Erythroblast (primary cell): ENCODE measurements around the gene PLIN1.

Source experiments
- DNase-seq, 2 experiments: peaks; one replicate each; lab custom pipeline; 2025; lab: John Stamatoyannopoulos, UW
- GATA1 ChIP-seq: IDR thresholded peaks from 2 replicates; pipeline ENCODE4 v1.6.1; 2011; ENCODE audit warnings: low read depth, mild to moderate bottlenecking, control low read depth, low read length, moderate library complexity
- POLR2A ChIP-seq: IDR thresholded peaks from 2 replicates; pipeline ENCODE4 v1.6.1; 2011; ENCODE audit warnings: mild to moderate bottlenecking, low read length

Gene PLIN1

DNA sequence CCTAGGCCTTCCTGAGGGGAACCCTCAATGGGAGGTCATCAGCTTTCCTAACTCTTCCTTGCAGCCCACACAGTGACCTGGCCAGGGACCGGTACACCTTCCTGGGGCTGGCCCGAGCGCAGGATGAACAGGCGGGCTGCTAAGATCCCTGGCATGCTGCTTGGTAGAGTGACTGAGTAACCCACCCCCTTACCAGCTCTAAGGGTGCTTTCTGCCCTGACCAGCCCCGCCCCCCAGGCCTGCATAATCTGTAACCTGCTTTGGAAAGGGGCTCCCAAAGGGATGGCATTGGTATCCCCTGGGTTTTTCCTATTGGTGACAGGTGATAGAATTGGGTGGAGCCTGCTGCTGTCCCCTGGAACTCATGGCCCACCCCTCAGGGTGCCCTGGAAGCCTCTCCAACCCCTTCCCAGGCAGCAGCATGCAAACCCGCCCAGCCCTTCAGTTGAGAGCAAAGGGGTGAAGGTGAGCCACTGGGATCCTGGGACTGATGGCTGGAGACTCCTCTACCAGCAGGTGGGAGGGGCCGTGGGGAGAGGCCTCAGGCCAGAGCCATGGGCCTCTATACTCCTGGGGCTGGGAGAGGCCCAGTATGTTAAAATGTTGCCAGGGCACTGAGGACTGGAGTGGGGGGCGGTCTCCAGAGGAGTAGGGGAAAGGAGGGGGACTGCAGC is 12.8 kb downstream of the PLIN1 start:
- TF ChIP-seq GATA1 = no peak
- no peak for TF ChIP-seq POLR2A
- no peak for DNase-seq

GRCh38 chr15:89665449-89666181 is 13.6 kb downstream of the PLIN1 start:
- TF ChIP-seq GATA1 (no peak), POLR2A (no peak)
- peak; percentile 22 to 32 for DNase-seq

DNA sequence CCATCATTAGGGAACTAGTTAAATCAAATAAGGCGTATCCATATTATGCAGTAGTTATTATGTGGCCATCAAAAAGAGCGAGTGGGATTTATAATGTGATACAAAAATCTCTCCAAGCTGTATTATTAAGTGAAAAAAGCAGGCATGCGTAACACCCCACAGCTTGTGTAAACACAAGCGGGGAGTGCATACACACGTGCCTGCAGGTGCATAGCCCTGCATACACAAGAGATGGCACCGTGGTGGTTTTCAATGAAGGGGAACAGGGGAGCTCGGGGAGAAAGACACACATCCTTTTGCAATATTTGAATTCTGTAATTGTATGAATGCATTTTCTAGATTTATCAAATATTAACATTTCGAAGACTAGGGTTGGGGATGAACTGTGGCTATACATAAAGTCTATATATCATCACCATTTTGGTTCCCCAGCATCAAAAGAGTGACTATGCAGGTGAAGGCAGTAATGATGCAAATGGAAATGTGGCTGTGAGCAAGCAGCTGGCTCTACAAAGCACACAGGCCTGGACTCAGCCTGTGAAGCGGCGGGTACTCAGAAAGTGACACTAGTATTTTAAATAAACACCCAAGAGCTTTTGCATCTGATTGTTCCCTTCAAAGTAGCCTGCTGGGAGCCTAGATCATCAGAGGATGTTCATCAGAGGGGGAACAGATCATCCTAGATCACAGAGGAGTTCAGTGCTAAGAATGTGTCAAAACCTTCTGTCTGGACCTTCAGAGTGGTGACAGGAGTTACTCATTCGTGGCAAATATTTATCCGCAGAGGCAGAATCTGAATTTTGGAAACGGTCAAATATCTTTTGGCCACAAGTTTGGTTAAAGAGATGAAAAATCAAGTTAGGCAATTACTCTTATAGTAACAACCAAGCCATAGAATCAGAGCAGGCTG is 14.5 kb downstream of the PLIN1 start:
- no peak for TF ChIP-seq GATA1
- no peak for TF ChIP-seq POLR2A
- DNase-seq = no peak

DNA sequence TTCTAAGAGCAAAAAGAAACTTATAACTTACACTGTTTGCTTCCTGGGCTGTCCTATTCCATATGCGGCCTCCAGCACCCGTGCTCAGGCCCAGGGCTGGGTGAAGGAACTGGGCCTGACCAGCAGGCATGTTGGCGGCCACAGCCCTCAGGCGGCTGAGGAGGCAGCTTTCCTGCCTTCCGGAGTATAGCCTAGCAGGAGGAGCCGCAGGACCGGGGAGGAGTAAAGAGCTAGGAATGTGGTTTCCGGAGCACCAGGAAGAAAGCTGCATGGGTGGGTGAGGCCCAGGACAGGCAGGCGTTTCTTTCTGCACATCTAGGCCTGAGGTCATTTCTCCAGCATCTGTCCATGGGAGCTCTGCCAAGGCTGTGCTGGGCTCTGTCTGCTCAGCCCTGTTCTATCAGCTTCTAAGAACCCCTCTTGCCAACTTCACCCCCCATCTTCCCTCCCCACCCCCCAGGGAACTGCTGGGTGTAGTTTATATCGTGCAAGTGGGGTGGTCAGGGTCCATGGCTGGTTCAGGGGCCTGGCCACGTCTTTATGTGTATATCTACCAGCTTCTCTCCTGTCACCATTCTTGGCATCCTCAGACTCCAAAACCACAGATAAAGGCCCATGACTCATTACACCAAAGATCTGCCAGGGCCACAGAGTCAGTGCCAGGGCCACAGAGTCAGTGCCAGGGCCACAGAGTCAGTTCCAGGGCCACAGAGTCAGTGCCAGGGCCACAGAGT is 16.1 kb downstream of the PLIN1 start:
- no peak for DNase-seq
- TF ChIP-seq POLR2A = no peak
- TF ChIP-seq GATA1 = no peak

GRCh38 chr15:89660556-89660955 is 18.6 kb downstream of the PLIN1 start:
- no peak for TF ChIP-seq GATA1
- no peak for TF ChIP-seq POLR2A
- no peak for DNase-seq

GRCh38 chr15:89659295-89659694 is 19.9 kb downstream of the PLIN1 start:
- DNase-seq = no peak
- TF ChIP-seq GATA1 (no peak), POLR2A (no peak)

DNA sequence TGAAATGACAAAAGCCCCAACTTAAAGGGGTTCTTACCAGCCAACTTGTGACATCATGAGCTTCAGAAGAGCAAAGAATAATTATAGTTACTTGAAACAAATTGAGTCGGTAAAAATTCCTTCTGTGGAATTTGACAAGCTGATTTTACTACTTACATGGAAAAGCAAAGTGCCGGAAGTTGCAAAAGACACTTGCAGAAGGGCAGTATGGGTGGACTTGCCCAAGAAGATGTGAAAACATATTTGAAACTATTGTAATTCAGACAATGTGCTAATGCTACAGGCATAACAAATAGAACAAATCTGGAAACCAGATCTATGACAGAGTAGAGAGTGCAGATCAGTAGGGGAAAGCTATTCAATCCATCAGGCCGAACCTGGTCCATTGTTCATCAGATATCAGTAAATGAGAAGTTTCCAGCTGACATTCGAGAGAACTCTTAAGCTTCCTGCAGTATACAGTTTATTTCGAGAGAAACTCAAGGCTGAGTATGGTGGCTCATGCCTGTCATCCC is 21.4 kb downstream of the PLIN1 start:
- no peak for DNase-seq
- TF ChIP-seq GATA1 (no peak), POLR2A (no peak)

GRCh38 chr15:89656116-89656815 is 22.9 kb downstream of the PLIN1 start:
- DNase-seq = no peak
- no peak for TF ChIP-seq GATA1
- no peak for TF ChIP-seq POLR2A

DNA sequence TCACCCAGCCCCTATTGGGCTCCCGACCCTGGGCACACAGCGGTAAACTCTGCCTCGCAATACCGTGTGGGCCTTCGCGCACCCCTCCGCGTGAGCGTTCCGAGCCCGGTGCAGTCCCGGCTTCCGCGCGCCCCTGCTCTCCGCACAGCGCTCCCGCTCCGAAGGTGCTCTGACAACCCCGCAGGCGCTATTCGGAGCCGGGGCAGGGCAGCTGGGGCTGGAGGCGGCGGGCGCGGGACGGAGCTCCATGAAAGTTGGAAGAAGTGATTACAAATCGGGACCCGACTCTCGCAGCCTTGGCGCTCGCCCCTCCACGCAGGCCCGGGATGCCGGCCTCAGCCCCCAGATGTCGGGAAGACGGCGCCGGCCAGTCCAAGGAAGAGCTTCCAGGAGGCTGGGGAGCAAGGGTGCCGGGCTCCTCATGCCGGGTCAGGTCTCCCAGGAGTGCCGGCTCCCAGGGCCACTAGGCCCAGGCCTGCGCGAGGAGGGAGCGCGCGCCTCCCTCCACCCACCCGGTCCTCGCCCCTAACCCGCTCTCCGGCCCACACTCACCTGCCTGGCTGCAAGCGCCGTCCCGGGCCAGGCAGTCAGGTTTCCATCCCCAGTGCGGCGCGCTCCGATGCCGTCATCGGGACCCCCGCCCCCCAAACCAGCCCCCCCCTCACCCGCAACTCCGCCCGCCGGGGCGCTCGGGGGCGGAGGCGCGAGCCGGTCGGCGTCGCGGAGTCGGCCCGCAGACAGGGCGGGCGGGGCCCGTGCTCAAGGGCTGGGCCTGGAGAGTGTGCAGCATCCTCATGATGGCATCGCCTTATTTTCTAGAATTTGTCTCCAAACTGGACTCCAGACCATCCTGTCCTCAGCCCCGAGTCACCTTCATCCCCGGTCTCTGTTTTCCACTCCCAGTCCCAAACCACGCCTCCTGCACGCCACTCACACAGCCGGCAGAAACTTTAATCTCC is 24.0 kb downstream of the PLIN1 start, which contains the start of gene KIF7:
KIF7 (minus strand) TSS at position 621 of the 959 bp plus-strand sequence. CDS start 2,537 bp downstream, outside the sequence.
- no peak for TF ChIP-seq GATA1
- no peak for TF ChIP-seq POLR2A
- DNase-seq = no peak

DNA sequence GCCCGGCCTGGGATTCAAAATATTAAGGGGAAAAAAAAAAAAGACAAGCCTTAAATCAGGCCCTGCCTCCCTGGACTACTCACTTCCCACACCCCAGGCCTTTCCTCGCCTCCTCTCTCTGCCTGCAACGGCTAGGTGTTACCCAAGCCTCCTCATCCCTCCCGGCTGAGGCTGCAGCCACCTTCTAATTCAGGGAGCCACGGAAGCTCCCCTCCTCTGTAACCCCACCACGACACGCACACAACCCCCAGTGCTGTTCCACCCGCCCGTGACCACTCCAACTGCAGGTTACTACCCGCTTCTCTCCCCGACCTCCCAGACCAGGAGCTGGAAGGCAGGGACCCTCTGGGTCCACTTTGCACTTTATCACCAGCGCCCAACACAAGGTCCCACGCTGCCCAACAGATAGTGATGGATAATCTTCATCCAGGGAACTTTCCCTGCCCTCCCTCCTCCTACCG is 24.8 kb downstream of the PLIN1 start:
- no peak for DNase-seq
- TF ChIP-seq GATA1 (no peak), POLR2A (no peak)

DNA sequence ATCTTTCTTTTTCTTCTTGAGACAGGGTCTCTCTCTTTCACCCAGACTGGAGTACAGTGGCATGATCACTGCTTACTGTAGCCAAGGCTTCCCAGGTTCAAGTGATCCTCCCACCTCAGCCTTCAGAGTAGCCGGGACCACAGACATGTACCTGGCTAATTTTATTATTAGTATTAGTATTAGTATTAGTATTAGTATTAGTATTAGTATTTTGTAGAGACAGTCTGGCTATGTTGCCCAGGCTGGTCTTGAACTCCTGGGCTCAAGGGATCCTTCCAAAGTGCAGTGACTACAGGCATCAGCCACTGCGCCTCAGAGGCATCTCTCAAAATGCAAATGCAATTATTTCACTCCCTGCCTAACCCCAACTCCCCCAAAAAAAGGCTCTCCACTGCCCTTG is 25.6 kb downstream of the PLIN1 start:
- TF ChIP-seq POLR2A (no peak), GATA1 (no peak)
- no peak for DNase-seq
